Activated T-cell treated with anti-CD3 and anti-CD28 coated beads, Interleukin-2, amount 50 U/mL, for 1 hour (primary cell): ENCODE results near the gene KIR3DL3.
"Not testable (repeated sequence)": the region's sequence is repeated elsewhere in the genome, so short reads cannot be mapped to it uniquely, and the experiment has no call there.

Experiments
- DNase-seq: peaks from one replicate; pipeline ENCODE4 v3.0.0-alpha.2; 2020

The KIR3DL3 gene

DNA sequence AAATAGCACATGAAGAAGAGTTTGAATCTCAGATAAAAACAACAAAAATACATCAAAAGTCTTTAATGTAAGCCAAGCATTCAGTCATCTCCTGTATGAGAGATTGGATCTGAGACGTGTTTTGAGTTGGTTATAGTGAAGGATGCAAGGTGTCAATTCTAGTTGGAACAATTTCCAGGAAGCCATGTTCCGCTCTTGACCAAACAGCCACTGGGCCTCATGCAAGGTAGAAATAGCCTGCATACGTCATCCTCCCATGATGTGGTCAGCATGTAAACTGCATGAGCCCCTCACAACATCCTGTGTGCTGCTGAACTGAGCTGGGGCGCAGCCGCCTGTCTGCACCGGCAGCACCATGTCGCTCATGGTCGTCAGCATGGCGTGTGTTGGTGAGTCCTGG is at the start of gene KIR3DL3:
Gene KIR3DL3, plus strand, starts transcription at position 301 of the 400 bp plus-strand sequence. Its CDS starts 55 bp downstream, at position 356.
- no peak for DNase-seq

DNA sequence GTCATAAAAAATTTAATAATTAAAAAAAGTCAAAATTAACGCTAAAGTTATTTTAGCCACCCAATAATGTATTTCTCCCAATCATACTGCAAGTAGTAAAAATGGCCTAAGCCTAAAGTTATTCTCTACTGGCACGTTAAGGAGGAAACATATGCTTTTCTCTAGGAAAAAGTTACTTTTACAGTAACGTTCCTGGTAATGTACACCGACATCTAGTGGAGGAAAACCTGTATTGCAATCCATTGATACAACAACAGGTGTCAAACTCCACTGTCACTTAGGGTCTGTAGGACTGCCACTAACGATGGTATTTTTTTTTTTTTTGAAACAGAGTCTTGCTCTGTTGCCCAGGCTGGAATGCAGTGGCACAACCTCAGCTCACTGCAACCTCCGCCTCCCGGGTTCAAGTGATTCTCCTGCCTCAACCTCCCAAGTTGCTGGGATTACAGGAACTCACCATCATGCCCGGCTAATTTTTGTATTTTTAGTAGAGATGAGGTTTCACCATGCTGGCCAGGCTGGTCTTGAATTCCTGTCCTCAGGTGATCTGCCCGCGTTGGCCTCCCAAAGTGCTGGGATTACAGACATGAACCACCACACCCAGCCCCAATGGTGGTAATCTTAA is 47.9 kb upstream of the KIR3DL3 start:
- DNase-seq = not testable (repeated sequence)

DNA sequence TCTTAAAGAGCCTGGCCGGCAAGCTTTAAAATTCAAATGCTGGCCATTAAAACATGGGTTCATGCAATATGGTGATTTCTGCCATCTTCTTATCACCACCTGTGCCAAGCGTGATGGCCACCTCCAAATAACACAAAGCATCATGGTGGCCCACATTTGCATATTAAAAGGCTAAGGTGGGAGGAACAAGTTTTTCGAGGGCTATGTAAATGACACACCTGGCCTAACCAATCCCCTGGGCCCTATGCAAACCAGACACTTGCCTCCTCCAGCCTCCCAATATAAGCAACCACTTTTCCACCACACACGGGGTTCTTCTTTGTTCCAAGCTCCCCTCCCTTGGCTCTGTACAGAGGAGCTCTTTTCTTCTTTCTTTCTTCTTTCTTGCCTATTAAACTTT is 47.0 kb upstream of the KIR3DL3 start:
- no peak for DNase-seq

DNA sequence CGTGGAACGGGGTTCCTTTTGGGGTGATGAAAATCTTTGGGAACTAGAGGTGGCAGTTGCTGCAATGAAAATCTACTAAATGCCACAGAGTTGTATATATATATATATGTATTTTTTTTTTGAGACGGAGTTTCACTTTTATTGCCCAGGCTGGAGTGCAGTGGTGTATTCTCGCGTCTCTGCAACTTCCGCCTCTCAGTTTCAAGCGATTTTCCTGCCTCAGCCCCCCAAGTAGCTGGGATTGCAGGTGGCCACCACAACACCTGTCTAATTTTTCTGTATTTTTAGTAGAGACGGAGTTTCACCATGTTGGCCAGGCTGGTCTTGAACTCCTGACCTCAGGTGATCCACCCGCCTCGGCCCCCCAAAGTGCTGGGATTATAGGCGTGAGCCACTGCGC is 42.6 kb upstream of the KIR3DL3 start:
- not testable (repeated sequence) for DNase-seq

DNA sequence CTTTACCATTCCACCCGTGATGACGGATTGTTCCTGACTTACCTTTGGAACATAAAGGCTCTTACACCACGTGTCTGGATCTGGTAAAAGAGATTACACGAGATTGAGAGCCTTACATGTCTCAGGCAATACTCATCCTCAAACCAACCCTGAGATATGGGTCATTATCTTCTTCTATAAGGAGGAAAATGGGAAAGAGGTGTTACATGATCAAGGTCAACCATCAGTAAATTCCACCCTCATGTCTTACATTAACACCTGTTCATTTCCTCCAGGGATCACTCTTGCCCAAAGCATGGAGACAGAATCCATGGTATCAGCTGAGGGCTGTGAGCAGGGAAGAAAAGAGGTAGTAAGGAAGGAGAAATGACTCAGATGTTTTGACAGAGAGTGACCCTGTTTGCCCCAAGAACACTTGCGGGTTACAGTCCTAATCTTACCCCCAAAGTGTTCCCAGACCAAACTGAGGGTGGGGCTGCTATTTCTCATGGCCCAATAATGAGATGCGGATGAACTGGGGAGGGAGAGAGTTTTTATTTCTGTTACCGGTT is 41.9 kb upstream of the KIR3DL3 start:
- DNase-seq = no peak

DNA sequence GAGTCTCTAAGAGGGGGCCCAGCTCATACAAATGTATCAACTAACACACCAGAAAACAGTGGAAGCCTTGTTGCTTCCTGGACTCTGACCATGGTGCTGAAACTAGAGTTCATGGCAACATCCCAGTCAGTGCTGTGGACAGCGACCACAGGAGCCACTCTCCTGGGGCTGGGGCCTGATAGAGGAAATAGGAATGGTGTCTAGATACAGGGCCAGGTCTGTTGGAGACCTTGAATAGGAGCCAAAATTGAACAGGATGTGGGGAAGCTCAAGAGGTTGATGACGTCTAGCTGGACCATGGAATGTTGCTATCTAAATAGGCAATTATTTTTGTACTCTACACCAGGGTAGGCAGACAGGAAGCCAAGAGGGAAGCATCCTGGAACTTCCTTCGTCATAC is 39.7 kb upstream of the KIR3DL3 start:
- no peak for DNase-seq

DNA sequence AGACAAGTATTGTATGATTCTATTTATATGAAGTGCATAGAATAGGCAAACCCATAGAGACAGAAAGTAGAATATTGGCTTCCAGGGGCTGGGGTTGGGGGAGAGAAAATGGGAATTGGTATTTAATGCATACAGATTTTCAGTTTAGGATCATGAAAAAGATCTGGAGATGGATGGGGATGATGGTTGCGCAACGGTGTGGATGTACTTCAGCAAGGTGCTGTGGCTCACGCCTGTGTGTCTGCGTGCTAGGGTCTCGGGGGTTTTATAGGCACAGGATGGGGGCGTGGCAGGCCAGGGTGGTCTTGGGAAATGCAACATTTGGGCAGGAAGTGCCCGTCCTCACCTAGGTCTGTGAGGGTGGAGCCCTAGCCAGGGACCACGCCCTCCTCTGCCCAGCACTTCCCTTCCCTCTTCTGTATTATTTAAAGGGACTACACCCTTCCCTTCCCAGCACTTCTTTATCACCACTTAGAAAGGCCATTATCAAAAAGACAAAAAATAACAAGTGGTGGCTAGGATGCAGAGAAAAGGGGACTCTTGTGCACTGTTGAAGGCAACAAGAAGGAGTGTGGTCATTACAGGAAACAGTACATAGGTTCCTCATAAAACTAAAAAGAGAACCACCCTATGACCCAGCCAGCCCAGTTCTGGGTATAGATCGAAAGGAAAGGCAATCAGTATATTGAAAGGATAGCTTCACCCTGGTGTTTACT is 32.5 kb upstream of the KIR3DL3 start:
- DNase-seq = no peak

DNA sequence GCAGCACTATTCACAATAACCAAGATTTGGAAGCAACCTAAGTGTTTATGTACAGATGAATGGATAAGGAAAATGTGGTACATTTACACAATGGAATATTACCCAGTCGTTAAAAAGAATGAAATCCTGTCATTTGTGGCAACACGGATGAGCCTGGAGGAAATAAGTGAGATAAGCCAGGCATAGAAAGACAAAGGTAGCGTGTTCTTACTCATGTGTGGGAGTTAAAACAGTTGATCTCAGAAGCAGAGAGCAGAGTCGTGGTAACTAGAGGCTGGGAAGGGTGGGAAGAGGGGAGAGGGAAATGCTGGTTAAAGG is 32.0 kb upstream of the KIR3DL3 start:
- DNase-seq = no peak

DNA sequence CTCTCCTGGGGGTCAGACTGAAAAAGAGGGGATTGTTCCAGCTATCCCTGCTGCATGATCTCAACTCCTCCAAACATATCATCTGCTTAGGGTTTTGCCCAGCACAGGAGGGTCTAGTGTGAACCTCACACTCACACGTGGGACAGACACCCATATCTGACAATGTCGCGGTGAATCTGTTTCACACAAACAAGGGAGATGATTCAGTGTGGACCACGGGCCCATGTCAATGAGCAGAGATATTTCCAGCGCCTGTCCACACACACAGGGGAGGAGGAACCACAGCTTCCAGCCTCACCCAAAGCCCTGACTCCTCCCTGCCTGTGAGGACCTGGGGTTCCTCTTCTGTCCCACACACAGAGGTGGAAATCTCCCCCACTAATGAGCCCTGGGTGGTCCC is 29.6 kb upstream of the KIR3DL3 start:
- no peak for DNase-seq

DNA sequence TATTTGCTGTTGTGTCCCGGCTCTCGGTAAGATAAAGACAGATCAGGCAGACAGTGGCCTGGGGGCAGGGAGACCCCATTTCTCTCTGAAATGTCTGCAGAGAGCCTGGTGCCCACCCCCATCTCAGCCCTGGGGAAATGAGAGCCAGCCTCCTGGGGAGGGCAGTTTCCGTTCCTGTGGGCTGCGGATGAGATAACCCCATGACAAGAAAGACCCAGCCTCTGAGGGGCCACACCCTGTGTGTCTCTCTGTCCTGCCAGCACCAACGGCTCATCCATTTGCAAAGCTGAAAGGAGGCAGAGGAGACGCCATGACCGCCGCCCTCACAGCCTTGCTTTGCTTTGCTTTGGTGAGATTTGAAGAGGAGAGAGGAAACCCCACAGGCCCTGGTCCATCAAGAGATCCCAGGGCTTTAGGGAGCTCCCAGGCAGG is 28.1 kb upstream of the KIR3DL3 start:
- DNase-seq = no peak

DNA sequence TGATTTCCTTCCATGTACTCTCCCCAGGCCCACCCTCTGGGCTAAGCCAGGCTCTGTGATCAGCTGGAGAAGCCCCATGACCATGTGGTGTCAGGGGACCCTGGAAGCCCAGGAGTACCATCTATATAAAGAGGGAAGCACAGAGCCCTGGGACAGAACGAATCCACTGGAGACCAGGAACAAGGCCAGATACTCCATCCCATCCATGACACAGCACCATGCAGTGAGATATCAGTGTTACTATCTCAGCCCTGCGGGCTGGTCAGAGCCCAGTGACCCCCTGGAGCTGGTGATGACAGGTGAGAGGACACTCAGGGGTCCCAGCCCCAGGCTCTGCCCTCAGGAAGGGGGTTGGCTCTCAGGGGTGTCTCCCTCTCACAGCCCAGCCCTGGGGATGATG is 27.5 kb upstream of the KIR3DL3 start:
- DNase-seq = no peak

DNA sequence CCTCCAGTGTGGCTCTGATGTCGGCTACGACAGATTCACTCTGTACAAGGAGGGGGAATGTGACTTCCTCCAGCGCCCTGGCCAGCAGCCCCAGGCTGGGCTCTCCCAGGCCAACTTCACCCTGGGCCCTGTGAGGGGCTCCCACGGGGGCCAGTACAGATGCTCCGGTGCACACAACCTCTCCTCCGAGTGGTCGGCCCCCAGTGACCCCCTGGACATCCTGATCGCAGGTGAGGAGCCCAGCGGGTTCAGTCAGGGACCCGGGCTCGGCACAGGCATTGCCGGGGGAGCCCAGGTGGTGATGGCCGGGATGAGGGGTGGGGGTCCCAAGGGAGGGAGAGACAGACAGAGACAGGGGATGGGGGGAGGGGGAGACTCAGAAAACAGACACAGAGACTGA is 26.5 kb upstream of the KIR3DL3 start:
- DNase-seq = not testable (repeated sequence)

DNA sequence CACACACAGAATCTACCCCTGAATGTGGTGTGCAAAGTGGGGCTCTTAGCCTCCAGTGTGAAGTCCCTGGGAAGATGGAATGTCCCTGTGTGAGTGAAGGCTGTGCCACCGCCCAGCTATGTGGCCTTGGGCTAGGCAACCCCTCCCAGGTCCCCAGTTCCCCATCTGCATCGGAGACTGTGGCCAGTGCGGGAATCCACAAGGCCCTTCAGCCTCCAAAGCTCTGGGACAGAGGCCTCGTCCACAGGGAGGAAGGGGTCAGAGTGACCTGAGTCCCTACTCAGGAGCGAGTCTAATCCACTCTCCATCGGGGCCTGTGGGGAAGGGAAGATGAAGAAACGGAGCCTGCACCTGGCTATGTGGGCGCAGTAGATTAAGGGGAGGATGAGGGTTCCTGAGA is 19.3 kb upstream of the KIR3DL3 start:
- DNase-seq = no peak

DNA sequence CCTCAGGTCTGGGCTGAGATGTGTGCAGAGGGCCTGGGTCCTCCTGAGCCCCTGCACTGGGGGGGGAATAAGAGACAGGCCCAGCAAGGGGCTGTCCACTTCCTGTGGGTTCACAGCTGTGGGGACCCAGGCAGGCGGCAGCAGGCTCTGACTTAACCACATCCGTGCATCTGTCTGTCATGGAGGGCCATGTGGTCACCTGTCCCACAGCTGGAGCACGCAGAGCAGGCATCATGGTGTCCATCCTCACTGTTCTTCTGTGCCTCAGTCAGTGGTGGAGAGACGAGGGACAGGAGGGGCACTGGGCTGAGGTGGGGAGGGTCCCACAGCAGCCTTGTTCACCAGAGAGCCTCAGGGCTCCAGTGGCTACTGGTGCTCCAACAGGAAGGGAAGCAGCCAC is 16.3 kb upstream of the KIR3DL3 start:
- no peak for DNase-seq

DNA sequence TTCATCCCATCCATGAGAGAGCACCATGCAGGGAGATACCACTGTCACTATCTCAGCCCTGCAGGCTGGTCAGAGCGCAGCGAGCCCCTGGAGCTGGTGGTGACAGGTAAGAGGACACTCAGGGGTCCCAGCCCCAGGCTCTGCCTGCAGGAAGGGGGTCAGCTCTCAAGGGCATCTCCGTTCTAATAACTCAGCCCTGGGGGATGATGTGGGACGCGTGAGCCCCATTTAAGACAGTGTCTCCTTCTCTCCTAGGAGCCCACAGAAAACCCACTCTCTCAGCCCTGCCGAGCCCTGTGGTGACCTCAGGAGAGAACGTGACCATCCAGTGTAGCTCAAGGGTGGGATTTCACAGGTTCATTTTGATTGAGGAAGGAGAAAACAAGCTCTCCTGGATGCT is 15.5 kb upstream of the KIR3DL3 start:
- no peak for DNase-seq

DNA sequence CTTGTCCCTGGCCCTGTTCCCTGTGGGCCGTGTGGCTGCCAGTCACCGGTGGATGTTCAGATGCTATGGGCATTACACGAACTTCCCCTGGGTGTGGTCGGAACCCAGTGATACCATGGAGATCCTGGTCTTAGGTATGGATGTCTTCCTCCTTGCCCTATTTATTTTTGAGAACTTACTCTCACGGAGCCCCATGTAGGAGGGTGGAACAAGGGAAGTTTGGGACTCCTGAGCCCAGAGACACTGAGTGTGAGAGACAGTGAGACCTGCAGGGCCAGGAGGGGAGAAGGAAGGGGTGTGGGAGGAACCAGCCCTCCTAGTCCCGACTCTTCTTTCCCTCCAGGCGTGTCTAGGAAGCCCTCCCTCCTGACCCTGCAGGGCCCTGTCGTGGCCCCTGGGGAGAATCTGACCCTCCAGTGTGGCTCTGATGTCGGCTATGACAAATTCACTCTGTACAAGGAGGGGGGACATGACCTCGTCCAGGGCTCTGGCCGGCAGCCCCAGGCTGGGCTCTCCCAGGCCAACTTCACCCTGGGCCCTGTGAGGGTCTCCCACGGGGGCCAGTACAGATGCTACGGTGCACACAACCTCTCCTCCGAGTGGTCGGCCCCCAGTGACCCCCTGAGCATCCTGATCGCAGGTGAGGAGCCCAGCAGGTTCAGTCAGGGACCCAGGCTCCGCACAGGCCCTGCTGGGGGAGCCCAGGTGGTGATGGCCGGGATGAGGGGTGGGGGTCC is 14.9 kb upstream of the KIR3DL3 start:
- DNase-seq = no peak

DNA sequence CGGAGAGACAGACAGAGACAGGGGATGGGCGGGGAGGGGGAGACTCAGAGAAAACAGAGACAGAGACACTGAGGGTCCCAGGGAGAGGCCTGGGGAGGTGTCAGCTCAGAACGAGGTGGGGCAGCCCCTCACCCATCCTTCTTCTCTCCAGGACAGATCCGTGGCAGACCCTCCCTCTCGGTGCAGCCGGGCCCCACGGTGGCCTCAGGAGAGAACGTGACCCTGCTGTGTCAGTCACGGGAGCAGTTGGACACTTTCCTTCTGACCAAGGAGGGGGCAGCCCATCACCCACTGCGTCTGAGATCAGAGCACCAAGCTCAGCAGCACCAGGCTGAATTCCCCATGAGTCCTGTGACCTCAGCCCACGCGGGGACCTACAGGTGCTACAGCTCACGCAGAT is 14.3 kb upstream of the KIR3DL3 start:
- not testable (repeated sequence) for DNase-seq

DNA sequence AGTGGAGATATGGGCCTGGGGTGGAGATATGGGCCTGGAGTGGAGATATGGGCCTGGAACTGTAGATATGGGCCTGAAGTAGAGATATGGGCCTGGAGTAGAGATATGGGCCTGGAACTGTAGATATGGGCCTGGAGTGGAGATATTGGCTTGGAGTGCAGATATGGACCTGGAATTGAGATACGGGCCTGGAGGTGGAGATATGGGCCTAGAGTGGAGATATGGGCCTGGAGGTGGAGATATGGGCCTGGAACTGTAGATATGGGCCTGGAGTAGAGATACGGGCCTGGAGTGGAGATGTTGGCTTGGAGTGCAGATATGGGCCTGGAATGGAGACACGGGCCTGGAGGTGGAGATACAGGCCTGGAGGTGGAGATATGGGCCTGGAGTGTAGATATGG is 402 bp downstream of the KIR3DL3 start:
- DNase-seq = no peak

DNA sequence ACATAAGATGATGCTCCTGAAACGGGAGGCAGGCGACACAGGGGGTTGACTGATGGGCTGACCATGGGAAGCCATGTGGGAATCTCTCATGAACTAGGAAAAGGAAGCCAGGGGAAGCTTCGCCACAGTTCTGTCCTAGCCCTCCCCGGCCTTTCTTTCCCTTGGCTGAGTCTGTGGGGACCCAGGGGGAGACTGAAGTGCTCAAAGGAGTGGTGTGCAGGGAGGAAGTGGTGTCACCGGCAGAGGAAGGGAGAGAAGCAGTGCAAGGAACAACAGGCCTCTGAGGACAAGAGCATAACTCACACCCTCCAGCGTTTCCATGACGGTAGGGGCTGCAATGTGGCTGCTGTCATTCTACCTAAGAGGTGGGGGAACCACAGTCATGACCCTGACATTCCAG is 1.1 kb downstream of the KIR3DL3 start:
- no peak for DNase-seq

DNA sequence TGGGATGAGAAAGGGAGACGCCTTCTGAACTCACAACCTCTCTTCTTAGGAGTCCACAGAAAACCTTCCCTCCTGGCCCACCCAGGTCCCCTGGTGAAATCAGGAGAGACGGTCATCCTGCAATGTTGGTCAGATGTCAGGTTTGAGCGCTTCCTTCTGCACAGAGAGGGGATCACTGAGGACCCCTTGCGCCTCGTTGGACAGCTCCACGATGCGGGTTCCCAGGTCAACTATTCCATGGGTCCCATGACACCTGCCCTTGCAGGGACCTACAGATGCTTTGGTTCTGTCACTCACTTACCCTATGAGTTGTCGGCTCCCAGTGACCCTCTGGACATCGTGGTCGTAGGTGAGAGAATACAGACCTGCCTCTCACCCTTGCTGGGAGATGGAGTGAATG is 3.3 kb downstream of the KIR3DL3 start:
- DNase-seq = no peak

DNA sequence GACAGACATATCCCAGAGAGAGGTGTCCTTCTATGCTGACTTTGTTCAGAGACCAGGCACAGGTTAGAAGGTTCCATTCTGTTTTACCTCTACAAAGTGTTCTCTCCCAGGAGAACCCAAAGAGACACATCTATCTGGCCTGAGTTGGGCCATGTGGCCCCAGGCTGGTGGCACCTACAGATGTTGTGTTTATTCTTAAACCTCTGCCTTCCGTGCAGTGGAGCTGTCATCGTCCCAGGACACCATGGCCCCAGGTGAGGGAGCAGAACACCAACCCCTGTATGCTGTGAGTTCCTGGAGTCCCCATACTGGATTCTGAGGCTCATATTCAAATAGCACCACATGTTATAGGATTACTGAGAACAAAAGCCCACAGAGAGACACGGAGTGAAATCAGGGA is 3.9 kb downstream of the KIR3DL3 start:
- no peak for DNase-seq

DNA sequence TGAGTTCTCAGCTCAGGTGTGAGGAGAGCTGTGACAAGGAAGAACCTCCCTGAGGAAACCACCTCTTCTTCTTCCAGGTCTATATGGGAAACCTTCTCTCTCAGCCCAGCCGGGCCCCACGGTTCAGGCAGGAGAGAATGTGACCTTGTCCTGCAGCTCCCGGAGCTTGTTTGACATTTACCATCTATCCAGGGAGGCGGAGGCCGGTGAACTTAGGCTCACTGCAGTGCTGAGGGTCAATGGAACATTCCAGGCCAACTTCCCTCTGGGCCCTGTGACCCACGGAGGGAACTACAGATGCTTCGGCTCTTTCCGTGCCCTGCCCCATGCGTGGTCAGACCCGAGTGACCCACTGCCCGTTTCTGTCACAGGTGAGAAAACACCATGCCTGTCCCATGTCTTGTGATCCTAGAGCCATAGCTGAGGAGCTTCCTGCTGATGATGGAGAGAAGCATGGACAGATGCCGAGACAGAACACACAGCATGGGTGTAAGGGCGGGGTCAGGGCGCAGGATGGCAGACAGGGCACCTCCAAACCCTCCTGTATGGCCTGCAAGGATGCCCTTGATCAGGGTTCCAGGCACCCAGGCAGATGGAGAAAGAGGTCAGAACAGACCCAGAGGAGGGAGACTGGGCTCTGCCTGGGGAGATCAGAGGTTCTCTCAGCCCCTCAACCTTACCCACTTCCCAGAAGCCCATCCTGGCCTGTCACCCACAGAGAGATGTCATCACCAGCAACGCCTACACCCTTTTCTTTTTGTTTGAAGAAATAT is 5.4 kb downstream of the KIR3DL3 start:
- DNase-seq = no peak

DNA sequence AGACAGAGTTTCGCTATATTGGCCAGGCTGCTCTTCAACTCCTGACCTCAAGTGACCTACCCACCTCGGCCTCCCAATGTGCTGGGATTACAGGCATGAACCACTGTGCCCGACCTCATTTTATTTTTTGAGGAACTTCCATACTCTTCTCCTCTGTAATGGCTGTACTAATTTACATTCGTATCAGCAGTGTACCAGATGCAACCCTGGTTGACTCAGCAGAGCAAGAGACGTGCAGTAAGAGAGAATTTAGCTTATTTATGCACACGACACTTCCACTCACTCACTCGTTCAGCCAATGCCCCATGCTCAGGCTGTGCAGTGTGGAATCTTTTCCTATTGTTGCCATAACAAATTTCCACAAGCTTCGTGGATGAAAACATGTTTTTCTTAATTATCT is 6.9 kb downstream of the KIR3DL3 start:
- DNase-seq = no peak
